PC-9 (cell line): Measurements from ENCODE around the gene PKNOX2. TPM values are rescaled to one million over a fixed set of nuclear protein-coding genes. Genes with fewer than 3 reads are reported as not detected.

Experiments
- BruUV-seq: library from RNA; stranded (reverse); fragments of 400-500 nt; replicated peaks from 2 replicates; lab custom pipeline; 2021; lab: Mats Ljungman, UMichigan
- CTCF ChIA-PET: fragments of 300-600 bp; sonication (Branson Sonifier 250); formaldehyde crosslinking; loops from one replicate; lab custom pipeline; 2022; ENCODE audit warnings: antibody characterized with exemption; lab: Charles Lee
- POLR2A ChIA-PET: fragments of 300-600 bp; sonication (Branson Sonifier 250); formaldehyde crosslinking; loops from one replicate; lab custom pipeline; 2022; ENCODE audit warnings: antibody characterized with exemption; ENCODE audit not compliant: unreplicated experiment; lab: Charles Lee
- DNase-seq, 2 experiments: peaks; one replicate each; pipeline versions ENCODE4 v3.0.0 to v3.0.0-alpha.2; 2015 to 2022; ENCODE audit warnings: mixed read lengths in 1 of 2
- H2AFZ ChIP-seq: fragments of 200-600 bp; sonication (generic); 2 replicates; pipeline ENCODE4 v1.8.1; 2017; ENCODE audit warnings: antibody characterized with exemption
- H3F3A ChIP-seq: fragments of 200-600 bp; sonication (generic); 2 replicates; pipeline ENCODE4 v1.8.1; 2017; ENCODE audit warnings: antibody characterized with exemption, mild to moderate bottlenecking, low read depth; ENCODE audit not compliant: insufficient read depth
- H3K27ac ChIP-seq: fragments of 200-600 bp; sonication (generic); 2 replicates; pipeline ENCODE4 v1.6.1; 2016; ENCODE audit warnings: mixed run types
- H3K27me3 ChIP-seq: fragments of 200-600 bp; sonication (generic); 2 replicates; pipeline ENCODE4 v1.6.1; 2016; ENCODE audit warnings: low read depth, mixed run types; ENCODE audit not compliant: insufficient read depth
- H3K36me3 ChIP-seq: fragments of 200-600 bp; sonication (generic); 2 replicates; pipeline ENCODE4 v1.6.1; 2016; ENCODE audit warnings: low read depth, mixed run types
- H3K4me1 ChIP-seq: fragments of 200-600 bp; sonication (generic); replicated peaks from 2 replicates; pipeline ENCODE4 v1.6.1; 2016; ENCODE audit warnings: mixed run types; ENCODE audit not compliant: insufficient read depth
- H3K4me2 ChIP-seq: fragments of 200-600 bp; sonication (generic); 2 replicates; pipeline ENCODE4 v1.6.1; 2017; ENCODE audit warnings: mixed run types
- H3K4me3 ChIP-seq: fragments of 200-600 bp; sonication (generic); 2 replicates; pipeline ENCODE4 v1.6.1; 2016; ENCODE audit warnings: mixed run types
- H3K79me2 ChIP-seq: fragments of 200-600 bp; sonication (generic); 2 replicates; pipeline ENCODE4 v1.6.1; 2017; ENCODE audit warnings: low read depth, mixed run types
- H3K9me2 ChIP-seq: fragments of 200-600 bp; sonication (generic); 2 replicates; pipeline ENCODE4 v1.8.1; 2017; ENCODE audit warnings: mild to moderate bottlenecking; ENCODE audit not compliant: insufficient read depth
- H3K9me3 ChIP-seq: fragments of 200-600 bp; sonication (generic); 2 replicates; pipeline ENCODE4 v1.8.1; 2016; ENCODE audit warnings: low read depth; ENCODE audit not compliant: insufficient read depth
- H4K20me1 ChIP-seq: fragments of 200-600 bp; sonication (generic); 2 replicates; pipeline ENCODE4 v1.8.1; 2017; ENCODE audit not compliant: insufficient read depth
- EZH2 ChIP-seq: fragments of 200-600 bp; sonication (generic); IDR thresholded peaks from 2 replicates; pipeline ENCODE4 v1.8.0; 2017; ENCODE audit warnings: antibody characterized with exemption, low read depth
- intact Hi-C: fragments of 100-400 bp; cut with micrococcal nuclease; formaldehyde crosslinking; loops from one replicate; pipeline ENCODE4 v1.10.0; 2022; ENCODE audit not compliant: unreplicated experiment
- total RNA-seq: library from RNA; stranded (reverse); gene quantifications from 2 replicates; pipeline ENCODE4 v1.2.3, GENCODE V29; 2021
- TF ChIP-seq, protein P1 (sequence below): fragments of 200-600 bp; sonication (generic); conservative IDR thresholded peaks from 2 replicates; pipeline ENCODE4 v1.6.1; 2017; ENCODE audit warnings: mixed run types, antibody characterized with exemption, mild to moderate bottlenecking, moderate library complexity

PKNOX2 gene
- total RNA-seq, 1 experiment from 2014 or later = not detected

GRCh38 chr11:125329786-125330185, 165.2 kb downstream of the PKNOX2 start:
- Histone ChIP-seq H3K36me3 (no peaks in the 10 kb centered on the region), H4K20me1 (no peaks in the 10 kb centered on the region), H3K27ac (no peak overlapping the region), H3K9me3 (no peaks in the 10 kb centered on the region), H3K79me2 (no peaks in the 10 kb centered on the region), H3K4me3 (no peak overlapping the region), H2AFZ (no peak overlapping the region), H3K4me2 (no peak overlapping the region), H3K9me2 (no peaks in the 10 kb centered on the region), H3F3A (no peaks in the 10 kb centered on the region), H3K27me3 (peaks cover 24% of the 10 kb centered on the region; the same call in 1 of the 2 replicates), H3K4me1 (no peaks in the 10 kb centered on the region)
- TF ChIP-seq EZH2 = no peak
- TF ChIP-seq, protein P1, sequence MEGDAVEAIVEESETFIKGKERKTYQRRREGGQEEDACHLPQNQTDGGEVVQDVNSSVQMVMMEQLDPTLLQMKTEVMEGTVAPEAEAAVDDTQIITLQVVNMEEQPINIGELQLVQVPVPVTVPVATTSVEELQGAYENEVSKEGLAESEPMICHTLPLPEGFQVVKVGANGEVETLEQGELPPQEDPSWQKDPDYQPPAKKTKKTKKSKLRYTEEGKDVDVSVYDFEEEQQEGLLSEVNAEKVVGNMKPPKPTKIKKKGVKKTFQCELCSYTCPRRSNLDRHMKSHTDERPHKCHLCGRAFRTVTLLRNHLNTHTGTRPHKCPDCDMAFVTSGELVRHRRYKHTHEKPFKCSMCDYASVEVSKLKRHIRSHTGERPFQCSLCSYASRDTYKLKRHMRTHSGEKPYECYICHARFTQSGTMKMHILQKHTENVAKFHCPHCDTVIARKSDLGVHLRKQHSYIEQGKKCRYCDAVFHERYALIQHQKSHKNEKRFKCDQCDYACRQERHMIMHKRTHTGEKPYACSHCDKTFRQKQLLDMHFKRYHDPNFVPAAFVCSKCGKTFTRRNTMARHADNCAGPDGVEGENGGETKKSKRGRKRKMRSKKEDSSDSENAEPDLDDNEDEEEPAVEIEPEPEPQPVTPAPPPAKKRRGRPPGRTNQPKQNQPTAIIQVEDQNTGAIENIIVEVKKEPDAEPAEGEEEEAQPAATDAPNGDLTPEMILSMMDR = no peak
- DNase-seq = no peak
- no TSS peak for BruUV-seq
- intact Hi-C loops = no loop called here
- POLR2A ChIA-PET = no interaction called here
- CTCF ChIA-PET = no interaction called here

- H3K4me1 ChIP-seq = no peaks in the 10 kb centered on the region
- no peaks in the 10 kb centered on the region for H3K36me3 ChIP-seq
- H3K9me2 ChIP-seq = no peaks in the 10 kb centered on the region
- no peak for TF ChIP-seq EZH2
- TF ChIP-seq, protein P1 = no peak
- H3K79me2 ChIP-seq = no peaks in the 10 kb centered on the region
- H3K27me3 ChIP-seq = peaks cover 24% of the 10 kb centered on the region; the same call in 1 of the 2 replicates
- H3K4me2 ChIP-seq = no peak overlapping the region
- H3K27ac ChIP-seq = no peak overlapping the region
- ChIA-PET CTCF (no interaction called here), POLR2A (no interaction called here)
- no peaks in the 10 kb centered on the region for H3K9me3 ChIP-seq
- no peak overlapping the region for H2AFZ ChIP-seq
- H3K4me3 ChIP-seq = no peak overlapping the region
- intact Hi-C loops = no loop called here
- no peaks in the 10 kb centered on the region for H4K20me1 ChIP-seq
- no peak for DNase-seq
- no peaks in the 10 kb centered on the region for H3F3A ChIP-seq
- BruUV-seq = no TSS peak
Measured at GRCh38 chr11:125330462-125331325, 166.1 kb downstream of the PKNOX2 start.

DNA sequence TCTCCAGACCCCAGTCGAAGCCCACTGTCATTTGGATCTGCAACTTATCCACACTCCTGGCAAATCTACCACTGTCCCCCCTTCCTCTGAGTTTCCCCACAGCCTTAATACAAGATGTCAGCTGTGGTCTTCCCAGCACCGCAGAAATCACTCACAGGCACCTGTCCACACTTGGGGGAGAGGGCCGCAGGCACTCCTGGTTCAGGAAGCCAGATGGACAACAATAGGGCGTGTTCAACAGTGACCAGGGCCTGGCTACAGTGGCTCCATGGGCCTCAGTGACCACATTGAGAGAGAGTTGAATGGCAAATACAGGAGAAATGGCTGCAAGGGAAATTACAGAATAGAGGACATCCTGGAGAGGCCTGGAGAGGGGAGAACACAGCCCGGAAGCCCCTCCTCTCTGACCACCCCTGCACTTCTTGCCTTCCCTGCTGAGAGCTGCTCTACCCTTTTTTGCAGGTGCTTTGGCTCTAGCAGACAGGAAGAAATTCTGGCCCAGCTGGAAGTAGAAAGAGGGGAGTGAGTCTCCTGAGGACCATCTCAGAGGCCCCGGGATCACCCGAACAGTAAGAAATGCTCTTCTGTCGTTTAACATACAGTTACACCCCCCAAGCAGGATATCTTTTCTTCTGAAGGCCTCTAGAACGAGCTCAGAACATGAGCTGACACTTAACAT, 166.9 kb downstream of the PKNOX2 start:
- BruUV-seq = no TSS peak
- H3K4me1 ChIP-seq = no peaks in the 10 kb centered on the region
- intact Hi-C loops = no loop called here
- H3K27me3 ChIP-seq = peaks cover 24% of the 10 kb centered on the region; the same call in 1 of the 2 replicates
- no peaks in the 10 kb centered on the region for H3F3A ChIP-seq
- no peaks in the 10 kb centered on the region for H3K9me3 ChIP-seq
- no peaks in the 10 kb centered on the region for H3K79me2 ChIP-seq
- ChIA-PET POLR2A (no interaction called here), CTCF (no interaction called here)
- H3K36me3 ChIP-seq = no peaks in the 10 kb centered on the region
- DNase-seq = no peak
- no peak overlapping the region for H3K4me2 ChIP-seq
- no peak overlapping the region for H2AFZ ChIP-seq
- no peaks in the 10 kb centered on the region for H4K20me1 ChIP-seq
- TF ChIP-seq EZH2 = no peak
- TF ChIP-seq, protein P1 = no peak
- no peaks in the 10 kb centered on the region for H3K9me2 ChIP-seq
- H3K27ac ChIP-seq = no peak overlapping the region
- H3K4me3 ChIP-seq = no peak overlapping the region
